Endodermal cell (in vitro differentiated cells): ENCODE measurements around the gene FLNC. TPM values are rescaled to one million over a fixed set of nuclear protein-coding genes. Genes with fewer than 3 reads are reported as not detected.
A peak's percentile ranks its signal among the peaks of the same experiment; 100 is the strongest.

Source experiments
- DNase-seq: peaks from one replicate; pipeline ENCODE4 v3.0.0-alpha.2; 2017
- H3K27ac ChIP-seq: 2 replicates; pipeline ENCODE4 v1.5.1; 2013; ENCODE audit warnings: mild to moderate bottlenecking, low read depth, low read length, moderate library complexity
- H3K27me3 ChIP-seq: 2 replicates; pipeline ENCODE4 v1.6.1; 2013; ENCODE audit warnings: mild to moderate bottlenecking, low read length, moderate library complexity; ENCODE audit not compliant: insufficient read depth, control insufficient read depth, poor library complexity, severe bottlenecking
- H3K36me3 ChIP-seq: 2 replicates; pipeline ENCODE4 v1.7.0; 2013; ENCODE audit warnings: mild to moderate bottlenecking, low read length, moderate library complexity; ENCODE audit not compliant: control insufficient read depth, insufficient read depth
- H3K4me1 ChIP-seq: one replicate; pipeline ENCODE4 v1.7.0; 2013; ENCODE audit warnings: low read length; ENCODE audit not compliant: control insufficient read depth, insufficient read depth
- H3K4me3 ChIP-seq: 2 replicates; pipeline ENCODE4 v1.5.1; 2013; ENCODE audit warnings: mild to moderate bottlenecking, low read length, moderate library complexity
- H3K9ac ChIP-seq: 2 replicates; pipeline ENCODE4 v1.6.1; 2013; ENCODE audit warnings: mild to moderate bottlenecking, low read length, moderate library complexity; ENCODE audit not compliant: poor library complexity, severe bottlenecking; ENCODE audit errors: extremely low read depth
- H3K9me3 ChIP-seq: 2 replicates; pipeline ENCODE4 v1.6.1; 2013; ENCODE audit warnings: mild to moderate bottlenecking, low read length, moderate library complexity; ENCODE audit not compliant: control insufficient read depth
- H3K27ac Mint-ChIP-seq: 2 replicates; pipeline ENCODE4 v1.8.0; 2020; ENCODE audit warnings: mixed read lengths
- H3K27me3 Mint-ChIP-seq: 2 replicates; pipeline ENCODE4 v1.8.0; 2021; ENCODE audit warnings: mild to moderate bottlenecking, mixed read lengths; ENCODE audit not compliant: insufficient read depth
- H3K36me3 Mint-ChIP-seq: 2 replicates; pipeline ENCODE4 v1.8.0; 2020; ENCODE audit warnings: low read depth, mixed read lengths
- H3K4me1 Mint-ChIP-seq: 2 replicates; pipeline ENCODE4 v1.8.0; 2020; ENCODE audit warnings: mixed read lengths
- H3K4me3 Mint-ChIP-seq: 2 replicates; pipeline ENCODE4 v1.8.0; 2020; ENCODE audit warnings: mild to moderate bottlenecking, moderate library complexity, mixed read lengths
- H3K9me3 Mint-ChIP-seq: 2 replicates; pipeline ENCODE4 v1.8.0; 2020; ENCODE audit warnings: mild to moderate bottlenecking, mixed read lengths
- WGBS, 2 experiments: methylation state at CpG; one replicate each; pipeline versions ENCODE4 v1.1.5 to v1.1.7; 2013; ENCODE audit warnings: missing lambda C conversion rate in 2 of 2, mixed read lengths in 1 of 2; ENCODE audit not compliant: insufficient coverage in 1 of 2, insufficient read length in 1 of 2; 5-methylcytosine and 5-hydroxymethylcytosine counted together
- total RNA-seq, 2 donors: library from RNA; stranded (reverse); fragmentation: NEBNext Ultra II Directional in 1 of 2; extraction: Animal tissue kit (Norgen Biotek cat#: 25700) in 1 of 2; gene quantifications; 2 replicates in 1 of 2; 3 replicates in 1 of 2; pipeline ENCODE4 v1.2.1, GENCODE V29; 2021
- TF ChIP-seq, protein P1 (sequence below): fragments of 200-600 bp; sonication (generic); conservative IDR thresholded peaks from 2 replicates; pipeline ENCODE4 v1.5.0; 2021; ENCODE audit warnings: antibody characterized with exemption, mild to moderate bottlenecking

The FLNC gene
- total RNA-seq, 2 donors from 2014 or later = 6.6 to 11.5 TPM

- Histone ChIP-seq H3K9me3 (no peaks in the 10 kb centered on the region), H3K9ac (no peak overlapping the region)
- H3K9me3 Mint-ChIP-seq = no peaks in the 10 kb centered on the region
These were observed 36.0 kb downstream of the FLNC start for GRCh38 chr7:128865996-128866877.

GRCh38 chr7:128867241-128867640 is 37.0 kb downstream of the FLNC start:
- WGBS, 2 experiments = 92 to 94% methylated on average over 2 to 4 of the region's 4 CpGs
- no peak overlapping the region for H3K27ac Mint-ChIP-seq
- H3K27me3 Mint-ChIP-seq = peaks cover 47% of the 10 kb centered on the region

More at GRCh38 chr7:128865996-128866877, 36.0 kb downstream of the FLNC start:
- 96 to 98% methylated on average over 12 to 27 of the region's 27 CpGs for WGBS, 2 experiments
- Histone ChIP-seq H3K4me3 (no peak overlapping the region), H3K4me1 (no peaks in the 10 kb centered on the region), H3K27ac (no peak overlapping the region), H3K36me3 (peaks cover 18% of the 10 kb centered on the region), H3K27me3 (peaks cover 31% of the 10 kb centered on the region)
- Mint-ChIP-seq H3K27me3 (peaks cover 37% of the 10 kb centered on the region), H3K4me3 (no peak overlapping the region), H3K27ac (no peak overlapping the region), H3K4me1 (peaks cover 19% of the 10 kb centered on the region), H3K36me3 (peaks cover 22% of the 10 kb centered on the region)
- no peak for DNase-seq
- TF ChIP-seq, protein P1, sequence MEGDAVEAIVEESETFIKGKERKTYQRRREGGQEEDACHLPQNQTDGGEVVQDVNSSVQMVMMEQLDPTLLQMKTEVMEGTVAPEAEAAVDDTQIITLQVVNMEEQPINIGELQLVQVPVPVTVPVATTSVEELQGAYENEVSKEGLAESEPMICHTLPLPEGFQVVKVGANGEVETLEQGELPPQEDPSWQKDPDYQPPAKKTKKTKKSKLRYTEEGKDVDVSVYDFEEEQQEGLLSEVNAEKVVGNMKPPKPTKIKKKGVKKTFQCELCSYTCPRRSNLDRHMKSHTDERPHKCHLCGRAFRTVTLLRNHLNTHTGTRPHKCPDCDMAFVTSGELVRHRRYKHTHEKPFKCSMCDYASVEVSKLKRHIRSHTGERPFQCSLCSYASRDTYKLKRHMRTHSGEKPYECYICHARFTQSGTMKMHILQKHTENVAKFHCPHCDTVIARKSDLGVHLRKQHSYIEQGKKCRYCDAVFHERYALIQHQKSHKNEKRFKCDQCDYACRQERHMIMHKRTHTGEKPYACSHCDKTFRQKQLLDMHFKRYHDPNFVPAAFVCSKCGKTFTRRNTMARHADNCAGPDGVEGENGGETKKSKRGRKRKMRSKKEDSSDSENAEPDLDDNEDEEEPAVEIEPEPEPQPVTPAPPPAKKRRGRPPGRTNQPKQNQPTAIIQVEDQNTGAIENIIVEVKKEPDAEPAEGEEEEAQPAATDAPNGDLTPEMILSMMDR = no peak

GRCh38 chr7:128867842-128868623 is 37.8 kb downstream of the FLNC start:
- Mint-ChIP-seq H3K36me3 (peaks cover 22% of the 10 kb centered on the region), H3K4me1 (peaks cover 19% of the 10 kb centered on the region), H3K4me3 (peak overlapping the region; percentile 51), H3K27me3 (peaks cover 49% of the 10 kb centered on the region), H3K9me3 (no peaks in the 10 kb centered on the region), H3K27ac (no peak overlapping the region)
- Histone ChIP-seq H3K4me1 (no peaks in the 10 kb centered on the region), H3K36me3 (peaks cover 18% of the 10 kb centered on the region), H3K27ac (no peak overlapping the region), H3K9me3 (no peaks in the 10 kb centered on the region), H3K4me3 (peak overlapping the region; percentile 80), H3K9ac (no peak overlapping the region), H3K27me3 (peaks cover 33% of the 10 kb centered on the region)
- WGBS, 2 experiments = 70 to 74% methylated on average over 7 to 11 of the region's 11 CpGs
- DNase-seq = peak; percentile 72
- TF ChIP-seq, protein P1 = no peak

More at GRCh38 chr7:128867241-128867640, 37.0 kb downstream of the FLNC start:
- H3K4me3 Mint-ChIP-seq = no peak overlapping the region
- Histone ChIP-seq H3K4me1 (no peaks in the 10 kb centered on the region), H3K27me3 (peaks cover 33% of the 10 kb centered on the region), H3K27ac (no peak overlapping the region), H3K9me3 (no peaks in the 10 kb centered on the region), H3K36me3 (peaks cover 18% of the 10 kb centered on the region), H3K9ac (no peak overlapping the region), H3K4me3 (no peak overlapping the region)
- H3K36me3 Mint-ChIP-seq = peaks cover 22% of the 10 kb centered on the region
- H3K4me1 Mint-ChIP-seq = peaks cover 19% of the 10 kb centered on the region
- no peak for DNase-seq
- TF ChIP-seq, protein P1 = no peak
- no peaks in the 10 kb centered on the region for H3K9me3 Mint-ChIP-seq
